Measurements from ENCODE around the gene QRSL1. TPM values are rescaled to one million over a fixed set of nuclear protein-coding genes. Genes with fewer than 3 reads are reported as not detected.

Gene QRSL1
- total and polyA plus RNA-seq, 9 of the 15 experiments (the other 6 are each of a cell fraction or from before 2014, with no cell fraction given): 14.6 to 31.5 (median 23.0) TPM

GRCh38 chr6:106702451-106703110, 73.2 kb downstream of the QRSL1 start:
- peak overlapping the region in 1 of 2 experiments; percentile 10; a peak in 1 of 4 replicates for H3K9ac ChIP-seq (ENCODE audit: insufficient read depth in 1 of 2, low read depth in 2 of 2, low read length in 2 of 2)
- no peaks in the 10 kb centered on the region for H4K20me1 ChIP-seq (replicated peaks; ENCODE audit: control insufficient read depth, insufficient read depth, low read length)
- CTCF ChIA-PET (ENCODE audit: low intra/inter-chr PET ratio): no interaction called here
- FAIRE-seq (no peak), ATAC-seq (peak; percentile 41; the same call in 2 of the 3 replicates), DNase-seq (ENCODE audit: extremely low read depth in 1 of 4, low spot score in 3 of 4) (no peak)
- POLR2A ChIA-PET: interaction anchor here (1.1 to 2.2 kb wide), 2 partner anchors 9 to 185 kb away, joined by 4 to 7 read pairs; no protein-coding TSS in a partner anchor
- in situ Hi-C loops (cut with MboI): no loop called here
- no peaks in the 10 kb centered on the region; the same call in 1 of the 2 replicates for H3K9me3 ChIP-seq (replicated peaks; ENCODE audit: control insufficient read depth, insufficient read depth, low read depth, low read length)
- no peaks in the 10 kb centered on the region for H3K36me3 ChIP-seq (ENCODE audit: control insufficient read depth, insufficient read depth, low read length)
- BruUV-seq (replicated peaks): no TSS peak
- 3% methylated on average over 10 of the region's 10 CpGs for WGBS (ENCODE audit: insufficient coverage, low coverage, missing lambda C conversion rate)
- no peaks in the 10 kb centered on the region for H3K79me2 ChIP-seq (ENCODE audit: control insufficient read depth, insufficient read depth, low read length)
- intact Hi-C loops (cut with micrococcal nuclease): no loop called here
- H3K27ac ChIP-seq (ENCODE audit: extremely low read depth, low read depth, low read length): no peak overlapping the region
- H3K4me1 ChIP-seq (replicated peaks in 1 of 2; ENCODE audit: control insufficient read depth in 2 of 2, insufficient read depth in 2 of 2, low read length in 2 of 2): no peaks in the 10 kb centered on the region
- peak overlapping the region; percentile 18; the same call in 1 of the 2 replicates for H2AFZ ChIP-seq (ENCODE audit: low read depth, low read length)
- H3K9me1 ChIP-seq (ENCODE audit: control insufficient read depth, insufficient read depth, low read length): no peaks in the 10 kb centered on the region
- H3K27me3 ChIP-seq (ENCODE audit: control insufficient read depth in 2 of 2, insufficient read depth in 2 of 2, low read length in 2 of 2): no peaks in the 10 kb centered on the region
- TF ChIP-seq MGA (IDR thresholded peaks at IDR 0.05) (peak; percentile 71), L3MBTL2 (IDR thresholded peaks at IDR 0.05) (peak; percentile 64), ZNF384 (IDR thresholded peaks at IDR 0.05; ENCODE audit: low read depth, low read length) (no peak), PML (IDR thresholded peaks at IDR 0.05; ENCODE audit: low read length) (no peak), MEF2D (tag; conservative IDR thresholded peaks at IDR 0.05; ENCODE audit: low read depth) (no peak), RBM15 (IDR thresholded peaks at IDR 0.05; ENCODE audit: insufficient read depth, low read length) (no peak), RUNX1 (IDR thresholded peaks at IDR 0.05; ENCODE audit: low read depth) (no peak)
- H3K4me3 ChIP-seq: no peak overlapping the region
- no peak overlapping the region for H3K4me2 ChIP-seq (ENCODE audit: insufficient read depth, low read length)

Data from K562 (cell line).